ENCODE measurements around the gene PRR3.

The PRR3 gene

DNA sequence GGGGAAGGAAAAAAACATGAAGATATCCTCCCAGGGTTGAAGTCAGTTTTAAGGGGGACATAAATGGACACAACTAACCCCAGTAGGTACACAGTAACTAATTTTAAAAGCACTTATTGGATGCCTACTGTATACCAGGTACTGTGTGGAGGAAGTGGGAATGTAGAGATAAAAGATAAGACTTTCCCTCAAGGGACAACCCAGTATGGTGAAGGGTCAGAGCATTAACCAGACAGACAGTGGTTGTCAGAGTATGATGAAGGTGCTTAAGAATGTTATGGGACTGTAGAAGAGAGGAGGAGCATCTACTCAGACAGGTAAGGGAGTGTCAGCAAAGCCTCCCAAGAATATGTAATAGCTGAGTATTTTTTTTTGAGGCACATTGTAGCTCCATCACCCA is 15.1 kb downstream of the PRR3 start:
- CTCF ChIA-PET = no interaction called here
- POLR2A ChIA-PET (ENCODE audit: low non-redundant PET) = interaction anchor here (0.6 kb wide), 1 partner anchor 40 kb away, joined by 3 read pairs; no protein-coding TSS in a partner anchor
- peak; percentile 30 for DNase-seq (ENCODE audit: low spot score)
- TF ChIP-seq CTCF (conservative IDR thresholded peaks at IDR 0.05; ENCODE audit: low read depth) = no peak
- no peak overlapping the region for H3K27ac ChIP-seq

DNA sequence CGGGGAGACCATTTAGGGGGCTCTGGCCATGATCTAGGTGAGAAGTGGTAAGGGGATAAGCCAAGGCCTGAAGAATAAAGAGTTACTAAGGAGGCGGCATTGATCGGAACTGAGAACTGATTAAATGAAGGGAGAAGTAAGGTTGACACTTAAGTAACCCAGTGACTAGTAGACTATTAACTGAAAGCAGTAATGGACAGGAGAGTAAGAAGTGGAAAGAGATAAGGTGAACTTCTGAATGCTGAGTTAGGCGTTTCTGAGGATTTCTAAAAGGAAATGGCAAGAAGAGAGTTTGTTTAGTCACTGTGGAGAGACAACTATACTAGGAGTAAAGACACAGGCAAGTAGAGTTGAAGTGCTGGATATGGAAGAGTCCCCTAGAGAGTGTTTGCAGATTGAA is 16.0 kb downstream of the PRR3 start:
- ChIA-PET POLR2A (ENCODE audit: low non-redundant PET) (no interaction called here), CTCF (no interaction called here)
- no peak overlapping the region for H3K27ac ChIP-seq
- no peak for TF ChIP-seq CTCF (conservative IDR thresholded peaks at IDR 0.05; ENCODE audit: low read depth)
- DNase-seq (ENCODE audit: low spot score) = no peak

DNA sequence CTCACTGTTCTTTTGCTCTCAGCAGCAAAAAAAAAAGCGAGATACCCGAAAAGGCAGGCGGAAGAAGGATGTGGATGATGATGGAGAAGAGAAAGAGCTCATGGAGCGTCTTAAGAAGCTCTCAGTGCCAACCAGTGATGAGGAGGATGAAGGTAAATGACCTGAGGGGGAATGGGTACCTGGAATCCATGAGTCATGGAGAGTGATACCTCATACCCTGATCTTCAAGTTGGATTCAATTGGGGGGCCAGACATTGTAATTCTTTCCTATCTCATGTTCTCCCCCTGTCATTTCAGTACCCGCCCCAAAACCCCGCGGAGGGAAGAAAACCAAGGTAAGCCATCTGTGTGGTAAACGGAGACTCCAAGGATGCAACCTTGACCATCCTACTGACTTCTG is 21.0 kb downstream of the PRR3 start:
- ChIA-PET POLR2A (ENCODE audit: low non-redundant PET) (no interaction called here), CTCF (no interaction called here)
- DNase-seq (ENCODE audit: low spot score) = no peak
- no peak overlapping the region for H3K27ac ChIP-seq
- no peak for TF ChIP-seq CTCF (conservative IDR thresholded peaks at IDR 0.05; ENCODE audit: low read depth)

DNA sequence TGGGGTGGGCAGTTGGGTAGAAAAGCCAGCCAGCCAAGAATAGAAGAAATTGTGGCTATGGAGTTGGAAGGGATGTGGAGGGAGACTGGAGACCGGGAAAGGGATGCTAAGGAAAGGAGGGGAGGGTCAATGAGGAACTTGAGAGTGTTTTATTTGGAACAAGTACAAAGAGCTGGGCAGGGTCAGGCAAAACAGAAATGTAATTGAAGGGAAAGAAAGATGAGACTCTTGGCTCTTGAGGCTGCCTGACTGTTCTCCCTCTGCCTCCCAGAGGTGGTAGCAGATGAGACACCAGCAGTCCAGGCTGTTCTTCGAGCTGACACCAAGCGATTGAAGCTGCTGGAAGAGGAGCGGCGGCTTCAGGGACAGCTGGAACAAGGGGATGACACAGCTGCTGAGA is 26.8 kb downstream of the PRR3 start:
- no peak overlapping the region for H3K27ac ChIP-seq
- CTCF ChIA-PET = interaction anchor here (1.2 kb wide), 1 partner anchor 13 kb away, joined by 5 read pairs; no protein-coding TSS in a partner anchor
- DNase-seq (ENCODE audit: low spot score) = no peak
- TF ChIP-seq CTCF (conservative IDR thresholded peaks at IDR 0.05; ENCODE audit: low read depth) = no peak
- POLR2A ChIA-PET (ENCODE audit: low non-redundant PET) = no interaction called here

DNA sequence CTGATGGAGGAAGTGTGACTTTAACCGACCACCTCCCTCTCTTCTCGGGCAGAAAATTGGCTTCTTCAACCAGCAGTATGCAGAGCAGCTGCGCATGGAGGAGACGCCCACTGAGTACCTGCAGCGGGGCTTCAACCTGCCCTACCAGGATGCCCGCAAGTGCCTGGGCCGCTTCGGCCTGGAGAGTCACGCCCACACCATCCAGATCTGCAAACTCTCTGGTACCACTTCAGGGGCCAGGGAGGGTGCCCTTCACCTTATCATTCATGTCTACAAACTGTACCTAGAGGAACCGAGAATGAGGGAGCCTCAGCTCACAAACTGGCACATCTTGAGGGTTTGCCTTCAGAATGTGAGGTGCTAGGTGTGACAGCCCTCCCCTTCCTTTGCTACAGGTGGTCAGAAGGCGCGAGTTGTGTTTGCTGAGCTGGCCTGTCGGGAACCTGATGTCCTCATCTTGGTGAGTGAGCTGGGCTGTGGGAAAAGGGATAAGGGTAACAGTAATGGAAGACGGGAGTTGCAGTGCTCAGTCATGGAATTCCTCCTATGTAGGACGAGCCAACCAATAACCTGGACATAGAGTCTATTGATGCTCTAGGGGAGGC is 32.8 kb downstream of the PRR3 start:
- DNase-seq (ENCODE audit: low spot score) = no peak
- H3K27ac ChIP-seq = peak overlapping the region; percentile 62
- TF ChIP-seq CTCF (conservative IDR thresholded peaks at IDR 0.05; ENCODE audit: low read depth) = no peak
- POLR2A ChIA-PET (ENCODE audit: low non-redundant PET) = no interaction called here
- CTCF ChIA-PET = interaction anchor here (0.6 to 1.2 kb wide), 3 partner anchors 48 to 57 kb away, joined by 3 to 5 read pairs (median 4); no protein-coding TSS in a partner anchor

- peak overlapping the region; percentile 62 for H3K27ac ChIP-seq
- no peak for TF ChIP-seq CTCF (conservative IDR thresholded peaks at IDR 0.05; ENCODE audit: low read depth)
- DNase-seq (ENCODE audit: low spot score) = no peak
- ChIA-PET POLR2A (ENCODE audit: low non-redundant PET) (interaction anchor here (0.6 to 0.7 kb wide), 3 partner anchors 10 to 41 kb away, joined by 3 to 5 read pairs (median 4); no protein-coding TSS in a partner anchor), CTCF (interaction anchor here (0.6 to 1.2 kb wide), 3 partner anchors 49 to 109 kb away, joined by 3 to 5 read pairs (median 5); no protein-coding TSS in a partner anchor)
Observed at GRCh38 chr6:30590509-30590908, 33.4 kb downstream of the PRR3 start.
